GM12874 (cell line): ENCODE results near the gene CDK5RAP3.
A peak's percentile ranks its signal among the peaks of the same experiment; 100 is the strongest.

Experiments
- TF ChIP-seq, protein P1 (sequence below): IDR thresholded peaks from 2 replicates; pipeline ENCODE4 v1.5.1; 2011; ENCODE audit warnings: low read depth, mild to moderate bottlenecking, control low read depth, low read length, moderate library complexity; ENCODE audit not compliant: insufficient read depth

CDK5RAP3 gene

DNA sequence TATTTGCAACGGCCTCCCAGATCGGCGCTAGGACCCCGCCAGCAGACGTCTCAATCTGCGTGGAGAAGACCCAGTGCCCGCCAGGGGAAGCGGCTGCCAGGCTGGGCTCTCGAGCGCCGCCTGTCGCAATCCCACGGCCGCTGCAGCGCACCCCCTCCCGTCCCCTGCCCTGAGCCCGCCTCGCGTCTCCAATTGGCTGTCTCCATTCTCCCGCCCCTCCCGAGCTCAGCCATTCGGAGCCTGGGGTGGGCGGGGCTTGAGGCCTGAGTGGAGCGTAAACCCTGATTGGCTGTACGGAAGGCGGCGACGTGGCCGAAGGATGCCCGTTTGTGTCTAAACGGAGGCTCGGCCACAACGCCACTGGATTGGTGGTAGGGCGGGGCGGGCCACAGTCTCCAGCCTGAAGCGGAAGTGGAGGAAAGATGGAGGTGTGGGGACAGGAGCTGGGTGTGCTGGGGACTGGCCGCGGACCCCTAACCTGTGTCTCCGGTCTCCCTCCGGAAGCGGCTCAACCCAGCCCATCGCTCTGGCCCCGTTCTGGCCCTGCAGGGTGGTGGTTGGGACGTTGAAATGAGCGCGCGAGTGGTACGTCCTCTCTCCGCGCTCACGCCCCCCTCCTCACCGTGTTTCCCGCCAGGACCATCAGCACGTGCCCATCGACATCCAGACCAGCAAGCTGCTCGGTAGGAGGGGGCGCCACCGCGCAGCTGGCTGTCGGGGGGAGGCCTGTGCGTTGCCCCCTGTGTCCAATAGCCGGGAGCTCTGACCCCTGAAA is at the start of gene CDK5RAP3:
TSS of gene CDK5RAP3 (plus strand) at position 389 of the 775 bp plus-strand sequence. CDS start at position 423, 34 bp downstream.
- TF ChIP-seq, protein P1, sequence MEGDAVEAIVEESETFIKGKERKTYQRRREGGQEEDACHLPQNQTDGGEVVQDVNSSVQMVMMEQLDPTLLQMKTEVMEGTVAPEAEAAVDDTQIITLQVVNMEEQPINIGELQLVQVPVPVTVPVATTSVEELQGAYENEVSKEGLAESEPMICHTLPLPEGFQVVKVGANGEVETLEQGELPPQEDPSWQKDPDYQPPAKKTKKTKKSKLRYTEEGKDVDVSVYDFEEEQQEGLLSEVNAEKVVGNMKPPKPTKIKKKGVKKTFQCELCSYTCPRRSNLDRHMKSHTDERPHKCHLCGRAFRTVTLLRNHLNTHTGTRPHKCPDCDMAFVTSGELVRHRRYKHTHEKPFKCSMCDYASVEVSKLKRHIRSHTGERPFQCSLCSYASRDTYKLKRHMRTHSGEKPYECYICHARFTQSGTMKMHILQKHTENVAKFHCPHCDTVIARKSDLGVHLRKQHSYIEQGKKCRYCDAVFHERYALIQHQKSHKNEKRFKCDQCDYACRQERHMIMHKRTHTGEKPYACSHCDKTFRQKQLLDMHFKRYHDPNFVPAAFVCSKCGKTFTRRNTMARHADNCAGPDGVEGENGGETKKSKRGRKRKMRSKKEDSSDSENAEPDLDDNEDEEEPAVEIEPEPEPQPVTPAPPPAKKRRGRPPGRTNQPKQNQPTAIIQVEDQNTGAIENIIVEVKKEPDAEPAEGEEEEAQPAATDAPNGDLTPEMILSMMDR = peak; percentile 99

GRCh38 chr17:47924785-47925677 is 45.9 kb upstream of the CDK5RAP3 start:
- TF ChIP-seq, protein P1 = no peak

- TF ChIP-seq, protein P1 = no peak
Observed at GRCh38 chr17:47925678-47925988, 45.3 kb upstream of the CDK5RAP3 start.

- TF ChIP-seq, protein P1 = no peak
Observed at GRCh38 chr17:47927821-47928400, 43.0 kb upstream of the CDK5RAP3 start.

- TF ChIP-seq, protein P1 = no peak
Observed at GRCh38 chr17:47928415-47928814, 42.5 kb upstream of the CDK5RAP3 start.

- TF ChIP-seq, protein P1 = no peak
Observed at GRCh38 chr17:47929218-47930000, 41.5 kb upstream of the CDK5RAP3 start.
